Mucosa of rectum (tissue), 2 donors: ENCODE data around the gene PNPLA2.

Experiments
- H3K27ac ChIP-seq, 2 donors: one replicate each; pipeline ENCODE4 v1.7.0; 2013; ENCODE audit warnings: inconsistent platforms in 2 of 2, low read depth in 2 of 2, low read length in 2 of 2
- H3K27me3 ChIP-seq, 2 donors: one replicate each; pipeline ENCODE4 v1.7.0; 2013; ENCODE audit warnings: low read length in 2 of 2; ENCODE audit not compliant: control insufficient read depth in 2 of 2, insufficient read depth in 2 of 2
- H3K36me3 ChIP-seq, 2 donors: one replicate each; pipeline ENCODE4 v1.7.0; 2013; ENCODE audit warnings: low read length in 2 of 2; ENCODE audit not compliant: control insufficient read depth in 2 of 2, insufficient read depth in 2 of 2
- H3K4me1 ChIP-seq, 2 donors: one replicate each; pipeline ENCODE4 v1.7.0; 2013; ENCODE audit warnings: low read length in 2 of 2, mild to moderate bottlenecking in 1 of 2; ENCODE audit not compliant: control insufficient read depth in 2 of 2, insufficient read depth in 2 of 2
- H3K4me3 ChIP-seq, 2 donors: one replicate each; pipeline ENCODE4 v1.7.0; 2013; ENCODE audit warnings: low read length in 2 of 2
- H3K9ac ChIP-seq, 2 donors: one replicate each; pipeline ENCODE4 v1.7.0; 2013; ENCODE audit warnings: low read length in 2 of 2, low read depth in 1 of 2, mild to moderate bottlenecking in 1 of 2
- H3K9me3 ChIP-seq, 2 donors: one replicate each; pipeline ENCODE4 v1.7.0; 2013; ENCODE audit warnings: low read length in 2 of 2; ENCODE audit not compliant: control insufficient read depth in 2 of 2
- donor health status: healthy.
- donor health status: Normal muscosa, but diverticular disease.

The PNPLA2 gene

DNA sequence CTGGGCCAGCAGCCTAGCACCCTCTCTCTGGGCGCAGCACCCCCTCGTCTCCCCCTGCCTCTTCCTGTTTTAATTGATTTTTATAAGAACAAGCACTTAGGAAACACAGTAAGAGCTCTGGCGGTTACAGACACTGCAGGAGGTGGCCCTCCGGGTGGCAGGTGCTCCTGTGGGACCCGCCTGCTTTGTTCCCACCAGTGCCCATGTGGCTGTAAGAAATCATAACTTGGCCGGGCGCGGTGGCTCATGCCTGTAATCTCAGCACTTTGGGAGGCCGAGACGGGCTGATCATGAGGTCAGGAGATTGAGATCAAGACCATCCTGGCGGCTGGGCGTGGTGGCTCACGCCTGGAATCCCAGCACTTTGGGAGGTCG is 42.4 kb downstream of the PNPLA2 start:
- H3K9me3 ChIP-seq, result no peaks in the 10 kb centered on the region
- H3K9ac ChIP-seq, result no peak overlapping the region
- peaks cover 3 to 37% of the 10 kb centered on the region in 2 donors for H3K27me3 ChIP-seq
- no peaks in the 10 kb centered on the region for H3K36me3 ChIP-seq
- H3K4me3 ChIP-seq, result no peak overlapping the region
- no peak overlapping the region for H3K27ac ChIP-seq
- H3K4me1 ChIP-seq, result peaks cover 11 to 14% of the 10 kb centered on the region in 2 donors

DNA sequence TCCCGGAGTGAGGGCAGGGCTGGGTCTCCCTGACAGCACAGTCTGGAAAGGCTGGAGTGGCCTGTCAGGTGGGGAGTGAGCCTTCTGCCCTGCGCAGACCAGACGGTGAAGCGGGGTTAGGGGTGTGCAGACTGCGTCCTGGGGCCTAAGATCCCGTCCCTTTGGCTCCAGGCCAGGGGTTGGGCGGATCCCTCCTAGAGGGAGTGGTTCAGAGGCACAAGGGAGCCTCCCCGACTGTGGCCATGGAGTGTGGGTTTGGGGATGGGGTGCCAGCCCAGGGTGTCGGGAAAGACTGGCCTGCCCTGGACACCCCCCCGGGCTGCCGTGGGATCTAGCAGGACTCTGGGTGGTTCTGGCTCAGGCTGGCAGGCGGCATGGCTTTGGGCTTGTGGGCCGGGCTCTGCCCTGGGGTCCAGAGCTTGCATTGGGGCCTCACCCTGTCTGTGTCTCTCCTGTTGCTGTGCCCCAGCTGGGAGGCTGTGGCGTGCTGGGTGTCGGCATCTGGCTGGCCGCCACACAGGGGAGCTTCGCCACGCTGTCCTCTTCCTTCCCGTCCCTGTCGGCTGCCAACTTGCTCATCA is 43.5 kb downstream of the PNPLA2 start:
- Histone ChIP-seq H3K9ac (no peak overlapping the region), H3K4me1 (peaks cover 11 to 14% of the 10 kb centered on the region in 2 donors), H3K27me3 (peaks cover 3 to 37% of the 10 kb centered on the region in 2 donors), H3K9me3 (no peaks in the 10 kb centered on the region), H3K27ac (no peak overlapping the region), H3K36me3 (no peaks in the 10 kb centered on the region), H3K4me3 (no peak overlapping the region)

- Histone ChIP-seq H3K9ac (no peak overlapping the region), H3K27ac (no peak overlapping the region), H3K4me3 (no peak overlapping the region), H3K4me1 (peaks cover 11 to 14% of the 10 kb centered on the region in 2 donors), H3K36me3 (no peaks in the 10 kb centered on the region), H3K27me3 (peaks cover 3 to 37% of the 10 kb centered on the region in 2 donors), H3K9me3 (no peaks in the 10 kb centered on the region)
These were observed 43.9 kb downstream of the PNPLA2 start for GRCh38 chr11:862696-863022.

DNA sequence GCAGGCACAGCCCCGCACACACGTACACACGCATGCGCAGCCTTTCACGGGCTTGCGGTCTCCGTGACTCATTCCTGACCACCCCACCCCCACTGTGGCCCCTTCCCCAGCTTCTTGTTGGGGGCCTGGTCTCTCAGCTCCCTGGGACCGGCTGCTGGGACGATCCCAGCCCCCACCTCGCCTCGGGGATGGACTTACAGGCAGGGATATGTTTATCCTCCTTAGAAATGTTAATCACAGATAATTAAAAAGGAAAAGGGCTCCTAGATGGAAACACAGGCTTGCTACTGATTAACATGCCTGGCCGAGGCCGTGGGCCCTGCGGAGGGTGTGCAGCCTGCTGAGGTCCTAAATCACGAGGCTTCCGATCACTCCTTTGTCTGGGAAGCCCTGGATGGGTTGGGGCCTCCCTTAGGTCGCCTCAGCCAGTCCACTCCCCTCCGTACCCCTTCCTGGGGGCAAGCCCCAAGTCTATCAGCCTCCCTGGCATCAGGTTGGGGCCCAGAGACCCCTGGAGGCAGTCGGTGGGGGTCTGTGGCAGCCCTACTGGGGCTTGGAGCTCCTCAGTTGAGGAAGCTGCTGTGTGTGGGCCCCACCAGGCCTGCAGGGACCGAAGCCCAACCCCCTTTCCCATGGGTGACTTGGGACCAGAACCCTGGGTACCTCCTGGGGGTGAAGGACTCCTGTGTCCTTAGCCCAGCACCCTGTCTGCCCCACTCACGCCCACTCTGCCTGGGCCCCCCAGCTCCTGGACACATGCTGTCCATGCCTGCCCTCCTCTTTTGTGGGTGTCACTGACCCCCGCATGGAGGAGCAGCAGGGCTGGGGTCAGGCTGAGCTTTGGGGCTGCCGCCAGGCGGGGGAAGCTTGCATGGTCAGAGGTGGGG is 44.6 kb downstream of the PNPLA2 start:
- H3K27ac ChIP-seq, result no peak overlapping the region
- H3K27me3 ChIP-seq, result peaks cover 3 to 37% of the 10 kb centered on the region in 2 donors
- no peak overlapping the region for H3K4me3 ChIP-seq
- H3K9me3 ChIP-seq, result no peaks in the 10 kb centered on the region
- peaks cover 0 to 1% of the 10 kb centered on the region in 2 donors for H3K36me3 ChIP-seq
- peaks cover 11 to 14% of the 10 kb centered on the region in 2 donors for H3K4me1 ChIP-seq
- no peak overlapping the region for H3K9ac ChIP-seq

DNA sequence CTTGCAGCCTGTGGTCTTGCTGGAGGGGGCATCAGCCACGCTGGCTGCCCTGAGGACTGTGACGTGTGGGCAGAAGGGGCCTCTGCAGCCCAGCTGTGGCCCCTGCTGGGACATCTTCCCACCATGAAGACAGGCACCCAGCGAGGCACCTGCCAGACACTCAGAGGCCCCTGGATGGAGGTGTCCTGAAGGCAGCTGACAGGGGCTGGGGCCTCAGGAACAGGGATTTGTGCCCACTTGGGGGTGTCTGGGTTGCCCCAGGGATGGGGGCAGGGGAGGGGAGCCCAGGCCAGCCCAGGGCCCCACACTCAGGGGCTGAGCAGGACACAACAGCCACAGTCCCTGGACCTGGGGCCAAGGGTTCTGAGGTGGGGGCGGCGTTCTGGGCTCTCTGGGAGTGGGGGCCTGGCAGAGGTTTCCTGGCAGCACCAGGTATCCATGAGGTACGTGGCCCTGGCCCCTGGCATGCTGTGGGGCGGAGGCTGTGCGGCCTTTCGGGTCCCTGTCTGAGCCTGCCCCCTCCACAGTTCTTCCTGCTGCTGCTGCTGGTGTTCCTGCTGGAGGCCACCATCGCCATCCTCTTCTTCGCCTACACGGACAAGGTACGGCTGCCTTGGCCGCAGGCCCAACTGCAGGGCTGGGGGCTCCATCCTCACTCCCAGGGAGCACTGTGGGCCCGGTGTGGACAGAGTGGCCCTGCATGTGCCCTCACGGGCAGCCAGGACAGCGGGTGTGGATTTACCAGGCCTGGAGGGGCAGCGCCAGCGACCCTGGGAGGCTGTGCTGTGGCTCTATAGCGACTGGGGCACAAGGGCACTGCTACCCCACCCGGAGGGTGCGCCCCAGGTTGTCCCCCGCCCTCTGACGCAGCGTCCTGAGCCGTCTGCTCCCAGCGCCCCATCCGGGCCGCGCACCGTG is 45.5 kb downstream of the PNPLA2 start:
- H3K27ac ChIP-seq, result no peak overlapping the region
- no peaks in the 10 kb centered on the region for H3K9me3 ChIP-seq
- H3K4me1 ChIP-seq, result peaks cover 11 to 14% of the 10 kb centered on the region in 2 donors
- no peak overlapping the region for H3K4me3 ChIP-seq
- H3K9ac ChIP-seq, result no peak overlapping the region
- peaks cover 0 to 3% of the 10 kb centered on the region in 2 donors for H3K36me3 ChIP-seq
- peaks cover 3 to 37% of the 10 kb centered on the region in 2 donors for H3K27me3 ChIP-seq

DNA sequence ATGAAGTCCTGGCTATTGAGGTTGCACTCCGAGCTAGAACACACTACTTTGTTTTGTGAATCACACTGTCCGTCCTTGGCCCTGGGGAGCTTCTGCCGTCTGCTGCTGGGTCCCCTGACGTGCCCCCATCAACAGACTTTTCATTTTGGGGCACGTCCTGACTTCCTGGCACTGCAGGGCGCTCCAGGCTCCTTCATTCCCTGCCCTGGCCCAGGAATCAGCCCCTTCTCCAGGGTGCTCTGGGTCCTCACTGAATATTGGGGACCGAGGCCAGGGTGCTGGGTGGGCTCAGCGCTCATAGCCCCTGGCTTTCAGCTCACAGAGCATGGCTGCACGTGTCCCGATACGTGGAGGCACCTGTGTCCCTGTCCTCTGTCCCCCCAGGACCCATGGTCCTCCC is 46.2 kb downstream of the PNPLA2 start:
- Histone ChIP-seq H3K36me3 (peaks cover 0 to 3% of the 10 kb centered on the region in 2 donors), H3K4me1 (peaks cover 8 to 10% of the 10 kb centered on the region in 2 donors), H3K4me3 (no peak overlapping the region)

DNA sequence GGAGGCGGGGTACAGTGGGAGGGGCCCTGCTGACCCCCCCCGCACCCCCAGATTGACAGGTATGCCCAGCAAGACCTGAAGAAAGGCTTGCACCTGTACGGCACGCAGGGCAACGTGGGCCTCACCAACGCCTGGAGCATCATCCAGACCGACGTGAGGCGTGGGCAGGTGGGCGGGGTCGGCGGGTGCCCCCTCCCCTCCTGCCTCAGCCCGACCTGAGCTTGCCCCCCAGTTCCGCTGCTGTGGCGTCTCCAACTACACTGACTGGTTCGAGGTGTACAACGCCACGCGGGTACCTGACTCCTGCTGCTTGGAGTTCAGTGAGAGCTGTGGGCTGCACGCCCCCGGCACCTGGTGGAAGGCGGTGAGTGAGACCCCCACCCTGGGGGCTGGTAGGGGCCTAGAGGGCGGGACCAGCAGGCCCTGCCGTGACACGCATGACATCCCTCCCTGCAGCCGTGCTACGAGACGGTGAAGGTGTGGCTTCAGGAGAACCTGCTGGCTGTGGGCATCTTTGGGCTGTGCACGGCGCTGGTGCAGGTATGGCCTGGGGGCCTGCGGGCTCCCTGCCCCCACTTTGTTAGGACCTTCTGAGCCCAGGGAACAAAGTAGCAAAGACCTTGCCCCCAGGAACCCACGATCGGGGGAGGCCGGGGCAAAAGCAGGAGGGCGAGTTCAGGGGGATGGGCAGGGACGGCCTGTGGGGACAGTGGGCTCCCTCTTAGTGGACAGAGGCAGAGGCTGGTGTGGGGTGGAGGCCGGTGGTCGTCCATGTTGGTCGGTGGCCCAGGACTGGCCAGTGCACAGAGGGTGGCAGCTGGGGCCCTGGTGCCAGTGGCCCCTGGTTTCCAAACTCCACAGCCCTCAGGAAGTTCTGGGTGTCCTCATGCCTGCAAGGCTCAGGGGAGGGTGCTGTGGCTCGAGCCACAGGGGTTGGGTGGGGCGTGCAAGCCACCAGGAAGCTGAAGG is 47.0 kb downstream of the PNPLA2 start:
- no peak overlapping the region for H3K27ac ChIP-seq
- H3K36me3 ChIP-seq, result peaks cover 0 to 3% of the 10 kb centered on the region in 2 donors
- H3K4me3 ChIP-seq, result no peak overlapping the region
- H3K9me3 ChIP-seq, result no peaks in the 10 kb centered on the region
- H3K27me3 ChIP-seq, result peaks cover 3 to 35% of the 10 kb centered on the region in 2 donors
- H3K9ac ChIP-seq, result no peak overlapping the region
- peaks cover 5% of the 10 kb centered on the region in 2 donors for H3K4me1 ChIP-seq

More for the DNA sequence above, 46.2 kb downstream of the PNPLA2 start:
- Histone ChIP-seq H3K9ac (no peak overlapping the region), H3K27me3 (peaks cover 3 to 37% of the 10 kb centered on the region in 2 donors), H3K27ac (no peak overlapping the region), H3K9me3 (no peaks in the 10 kb centered on the region)

DNA sequence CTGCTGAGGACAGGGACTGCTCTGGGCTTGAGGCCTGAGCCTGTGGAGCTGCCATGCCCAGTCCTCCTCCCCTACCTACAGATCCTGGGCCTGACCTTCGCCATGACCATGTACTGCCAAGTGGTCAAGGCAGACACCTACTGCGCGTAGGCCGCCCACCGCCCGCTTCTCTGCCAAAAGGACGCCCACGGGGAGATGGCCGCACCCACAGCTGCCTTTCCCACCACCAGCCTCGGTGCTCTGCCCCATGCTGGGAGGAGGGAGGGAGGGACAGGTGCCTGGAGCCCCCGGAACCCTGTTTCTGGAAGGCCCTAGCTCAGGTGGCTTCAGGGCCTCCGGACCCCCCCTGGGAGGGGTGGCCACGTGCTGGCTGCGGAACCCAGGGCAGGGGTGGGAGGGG is 47.8 kb downstream of the PNPLA2 start:
- peaks cover 3 to 31% of the 10 kb centered on the region in 2 donors for H3K27me3 ChIP-seq
- peaks cover 5% of the 10 kb centered on the region in 2 donors for H3K4me1 ChIP-seq
- H3K27ac ChIP-seq, result no peak overlapping the region
- H3K36me3 ChIP-seq, result peaks cover 0 to 3% of the 10 kb centered on the region in 2 donors
- no peak overlapping the region for H3K9ac ChIP-seq
- H3K4me3 ChIP-seq, result no peak overlapping the region
- H3K9me3 ChIP-seq, result no peaks in the 10 kb centered on the region

DNA sequence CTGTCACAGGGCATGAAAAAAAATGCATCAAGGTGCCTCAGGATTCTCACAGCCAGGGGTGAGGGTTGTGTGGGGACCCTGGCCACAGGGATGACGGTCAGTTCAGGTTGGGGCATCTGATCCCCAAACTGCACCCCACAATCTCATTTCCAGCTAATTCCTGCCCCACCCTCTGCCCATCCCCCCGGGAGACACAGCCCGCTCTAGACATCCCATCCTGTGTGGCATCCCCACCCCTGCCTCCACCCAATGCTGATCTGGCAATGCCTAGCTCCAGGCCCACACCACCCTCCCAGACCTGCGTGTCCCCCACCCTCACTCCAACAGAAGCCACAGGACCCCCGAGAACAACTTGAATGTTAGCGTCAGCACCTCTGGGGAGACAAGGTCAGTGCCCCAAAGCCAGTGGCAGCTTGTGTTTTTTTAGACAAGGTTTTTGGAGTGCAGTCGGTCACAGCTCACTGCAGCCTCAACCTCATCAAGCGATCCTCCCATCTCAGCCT is 49.2 kb downstream of the PNPLA2 start:
- Histone ChIP-seq H3K9ac (no peak overlapping the region), H3K36me3 (peaks cover 0 to 3% of the 10 kb centered on the region in 2 donors), H3K4me3 (no peak overlapping the region), H3K4me1 (no peaks in the 10 kb centered on the region), H3K27ac (no peak overlapping the region), H3K27me3 (peaks cover 0 to 22% of the 10 kb centered on the region in 2 donors), H3K9me3 (no peaks in the 10 kb centered on the region)
